C4-2B (cell line): ENCODE measurements around the gene TIMP3.

Experiments
- H3K27ac ChIP-seq: fragments of 450-650 bp; 2 replicates; pipeline ENCODE4 v1.5.1; 2017
- CTCF ChIP-seq: fragments of 450-650 bp; conservative IDR thresholded peaks from 2 replicates; pipeline ENCODE4 v1.5.1; 2017; ENCODE audit warnings: mild to moderate bottlenecking
- ZFX ChIP-seq: fragments of 450-650 bp; IDR thresholded peaks from 2 replicates; pipeline ENCODE4 v1.6.1; 2017

TIMP3 gene

GRCh38 chr22:32776397-32776796 is 25.1 kb upstream of the TIMP3 start:
- no peak for TF ChIP-seq CTCF
- TF ChIP-seq ZFX: no peak
- H3K27ac ChIP-seq: 0 out of 2 replicates have a peak overlapping the region, but pooled peaks have one; percentile 2

GRCh38 chr22:32776802-32777201 is 24.7 kb upstream of the TIMP3 start:
- TF ChIP-seq ZFX (no peak), CTCF (no peak)
- 0 out of 2 replicates have a peak overlapping the region, but pooled peaks have one; percentile 2 for H3K27ac ChIP-seq

- no peak overlapping the region for H3K27ac ChIP-seq
- TF ChIP-seq CTCF (no peak), ZFX (no peak)
These were observed 23.5 kb upstream of the TIMP3 start for GRCh38 chr22:32777987-32778386.

- peak overlapping the region; percentile 71; the same call in 1 of the 2 replicates for H3K27ac ChIP-seq
- TF ChIP-seq CTCF (no peak), ZFX (no peak)
These were observed 20.7 kb upstream of the TIMP3 start for GRCh38 chr22:32780726-32781310.

- H3K27ac ChIP-seq: no peak overlapping the region
- TF ChIP-seq ZFX (no peak), CTCF (no peak)
These were observed 19.8 kb upstream of the TIMP3 start for GRCh38 chr22:32781695-32782094.

GRCh38 chr22:32785321-32786026 is 16.0 kb upstream of the TIMP3 start:
- TF ChIP-seq ZFX: no peak
- no peak for TF ChIP-seq CTCF
- H3K27ac ChIP-seq: no peak overlapping the region

- no peak overlapping the region for H3K27ac ChIP-seq
- TF ChIP-seq ZFX (no peak), CTCF (no peak)
These were observed 15.5 kb upstream of the TIMP3 start for GRCh38 chr22:32786027-32786418.
